Measurements from ENCODE around the gene CAP1. TPM values are rescaled to one million over a fixed set of nuclear protein-coding genes. Genes with fewer than 3 reads are reported as not detected.
"Not testable (repeated sequence)": the region's sequence is repeated elsewhere in the genome, so short reads cannot be mapped to it uniquely, and the experiment has no call there.

Gene CAP1
- total and polyA plus RNA-seq, 9 of the 15 experiments (the other 6 are each of a cell fraction or from before 2014, with no cell fraction given): 230 to 658 (median 281) TPM

- intact Hi-C loops (cut with micrococcal nuclease): not testable (repeated sequence)
- WGBS (ENCODE audit: insufficient coverage, low coverage, missing lambda C conversion rate): 76% methylated on average over 8 of the region's 8 CpGs
Observed at GRCh38 chr1:40037254-40037653, 3.3 kb upstream of the CAP1 start.

More at GRCh38 chr1:40037254-40037653, 3.3 kb upstream of the CAP1 start:
- H3K27me3 ChIP-seq (ENCODE audit: control insufficient read depth in 2 of 2, insufficient read depth in 2 of 2, low read length in 2 of 2); FAIRE-seq; H2AFZ ChIP-seq (ENCODE audit: low read depth, low read length); H3K4me3 ChIP-seq; H3K9me3 ChIP-seq (replicated peaks; ENCODE audit: control insufficient read depth, insufficient read depth, low read depth, low read length); BruUV-seq (replicated peaks); ATAC-seq; CTCF ChIA-PET (ENCODE audit: low intra/inter-chr PET ratio); H4K20me1 ChIP-seq (replicated peaks; ENCODE audit: control insufficient read depth, insufficient read depth, low read length); H3K36me3 ChIP-seq (ENCODE audit: control insufficient read depth, insufficient read depth, low read length); H3K9me1 ChIP-seq (ENCODE audit: control insufficient read depth, insufficient read depth, low read length); DNase-seq (ENCODE audit: extremely low read depth in 1 of 4, low spot score in 3 of 4); H3K4me2 ChIP-seq (ENCODE audit: insufficient read depth, low read length); in situ Hi-C loops (cut with MboI): not testable (repeated sequence)
- H3K27ac ChIP-seq (ENCODE audit: extremely low read depth, low read depth, low read length): peak overlapping the region; percentile 75; the same call in 1 of the 3 replicates
- 0 out of 4 replicates have a peak, but pooled peaks of 1 of the 2 experiments have one; percentile 26 for TF ChIP-seq MLLT1 (IDR thresholded peaks at IDR 0.05)
- TF ChIP-seq ZNF316 (IDR thresholded peaks at IDR 0.05): peak; percentile 85
- peak; percentile 80 for TF ChIP-seq C11orf30 (IDR thresholded peaks at IDR 0.05; ENCODE audit: low read depth)
- TF ChIP-seq SP1 (CRISPR knock-in tag; IDR thresholded peaks at IDR 0.05): 0 out of 2 replicates have a peak, but pooled peaks have one; percentile 20
- peak; percentile 72; the same call in 1 of the 2 replicates for TF ChIP-seq ADNP (tag; IDR thresholded peaks at IDR 0.05)
- TF ChIP-seq MAFG (tag; conservative IDR thresholded peaks at IDR 0.05): peak; percentile 63
- peak; percentile 32; the same call in 1 of the 2 replicates for TF ChIP-seq EGR1 (conservative IDR thresholded peaks at IDR 0.05)
- H3K9ac ChIP-seq (ENCODE audit: insufficient read depth in 1 of 2, low read depth in 2 of 2, low read length in 2 of 2): peak overlapping the region in 1 of 2 experiments; percentile 38; a peak in 1 of 4 replicates
- peaks cover 34 to 49% of the 10 kb centered on the region in 2 experiments for H3K4me1 ChIP-seq (replicated peaks in 1 of 2; ENCODE audit: control insufficient read depth in 2 of 2, insufficient read depth in 2 of 2, low read length in 2 of 2)
- POLR2A ChIA-PET: interaction anchor here (0.5 to 5.8 kb wide), 5 partner anchors 21 to 812 kb away, joined by 3 to 56 read pairs (median 4); no protein-coding TSS in a partner anchor
- H3K79me2 ChIP-seq (ENCODE audit: control insufficient read depth, insufficient read depth, low read length): peaks cover 17% of the 10 kb centered on the region
